Hepatocyte (in vitro differentiated cells): ENCODE results near the gene AAK1.

Experiments used
- CTCF ChIP-seq: fragments of 200-600 bp; sonication (generic); IDR thresholded peaks from 2 replicates; pipeline ENCODE4 v1.5.1; 2016; ENCODE audit warnings: antibody characterized with exemption, mild to moderate bottlenecking; ENCODE audit not compliant: poor library complexity
- EZH2 ChIP-seq: fragments of 200-600 bp; sonication (generic); IDR thresholded peaks from 2 replicates; pipeline ENCODE4 v1.6.1; 2016; ENCODE audit warnings: antibody characterized with exemption, mild to moderate bottlenecking, borderline replicate concordance
- EZH2phosphoT487 ChIP-seq: fragments of 200-600 bp; sonication (generic); IDR thresholded peaks from one replicate; pipeline ENCODE4 v1.6.1; 2018; ENCODE audit warnings: antibody characterized with exemption, mild to moderate bottlenecking, low read depth, moderate library complexity; ENCODE audit not compliant: unreplicated experiment, severe bottlenecking

DNA sequence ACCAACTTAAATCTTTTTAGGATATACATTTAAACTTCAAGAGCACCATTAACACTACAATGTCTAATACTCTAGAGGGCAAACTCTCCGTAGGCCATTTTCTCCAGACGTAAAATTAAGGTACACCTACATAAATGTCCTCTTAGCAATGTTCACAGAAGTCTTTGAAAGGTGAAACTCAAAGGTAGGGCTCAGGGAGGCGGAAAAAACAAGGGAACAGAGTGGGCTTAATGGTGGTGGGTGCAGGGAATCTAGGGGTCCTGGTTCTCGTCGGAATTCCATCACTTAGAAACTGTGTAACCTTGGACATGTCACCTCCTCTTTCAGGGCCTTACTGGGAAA lies 207.0 kb downstream of the AAK1 start:
- TF ChIP-seq CTCF, result peak; percentile 2
- no peak for TF ChIP-seq EZH2
- TF ChIP-seq EZH2phosphoT487, result no peak
